GM08714 (cell line): ENCODE results near the gene ACTRT3.

Experiments used
- H3K4me3 ChIP-seq: fragments of 200-500 bp; sonication (Bioruptor generic); 2 replicates; pipeline ENCODE4 v1.5.1; 2014; ENCODE audit warnings: mild to moderate bottlenecking, low read length, inconsistent platforms
- ZNF274 ChIP-seq: IDR thresholded peaks from 2 replicates; pipeline ENCODE4 v1.6.1; 2012; ENCODE audit warnings: mild to moderate bottlenecking, low read depth, low read length

The ACTRT3 gene

GRCh38 chr3:169787791-169788190 lies 18.4 kb upstream of the ACTRT3 start:
- TF ChIP-seq ZNF274: no peak
- H3K4me3 ChIP-seq: no peak overlapping the region

GRCh38 chr3:169787120-169787519 lies 17.8 kb upstream of the ACTRT3 start:
- no peak for TF ChIP-seq ZNF274
- H3K4me3 ChIP-seq: no peak overlapping the region

- H3K4me3 ChIP-seq: no peak overlapping the region
- no peak for TF ChIP-seq ZNF274
Observed at GRCh38 chr3:169781209-169781855, 12.0 kb upstream of the ACTRT3 start.

GRCh38 chr3:169780742-169781141 lies 11.4 kb upstream of the ACTRT3 start:
- H3K4me3 ChIP-seq: no peak overlapping the region
- no peak for TF ChIP-seq ZNF274

GRCh38 chr3:169777822-169778221 lies 8.5 kb upstream of the ACTRT3 start:
- TF ChIP-seq ZNF274: no peak
- no peak overlapping the region for H3K4me3 ChIP-seq

GRCh38 chr3:169774186-169774585 lies 4.8 kb upstream of the ACTRT3 start:
- peak overlapping the region; percentile 77 for H3K4me3 ChIP-seq
- TF ChIP-seq ZNF274: no peak

- TF ChIP-seq ZNF274: no peak
- peak within 1 kb of the TSS; percentile 77 for H3K4me3 ChIP-seq
Observed at GRCh38 chr3:169772897-169773816, 3.8 kb upstream of the ACTRT3 start, which contains the start of gene MYNN. TSS of gene MYNN (plus strand) at chr3:169773396. CDS start at chr3:169774296, 900 bp downstream.

- no peak for TF ChIP-seq ZNF274
- peak overlapping the region; percentile 77 for H3K4me3 ChIP-seq
Observed at GRCh38 chr3:169772305-169772896, 3.0 kb upstream of the ACTRT3 start.

- TF ChIP-seq ZNF274: no peak
- H3K4me3 ChIP-seq: peak overlapping the region; percentile 77
Observed at GRCh38 chr3:169771497-169772304, 2.3 kb upstream of the ACTRT3 start.

- no peak for TF ChIP-seq ZNF274
- H3K4me3 ChIP-seq: peak within 1 kb of the TSS; percentile 60; the same call in 1 of the 2 replicates
Observed at GRCh38 chr3:169764882-169765612, 4.3 kb downstream of the ACTRT3 start, which contains the start of gene TERC. TSS of gene TERC (minus strand) at chr3:169765060.

GRCh38 chr3:169764312-169764881 lies 5.0 kb downstream of the ACTRT3 start:
- no peak for TF ChIP-seq ZNF274
- H3K4me3 ChIP-seq: peak overlapping the region; percentile 60; the same call in 1 of the 2 replicates

GRCh38 chr3:169760479-169760878 lies 8.9 kb downstream of the ACTRT3 start:
- no peak for TF ChIP-seq ZNF274
- no peak overlapping the region for H3K4me3 ChIP-seq

GRCh38 chr3:169759256-169759655 lies 10.1 kb downstream of the ACTRT3 start:
- no peak for TF ChIP-seq ZNF274
- no peak overlapping the region for H3K4me3 ChIP-seq
